Testis (tissue), 2 donors: ENCODE data around the gene PPIL6.

Experiments
- CTCF ChIP-seq, 3 experiments: fragments of 450-650 bp in 2 of 3; fragments of 200-600 bp in 1 of 3; sonication (generic) in 1 of 3; IDR thresholded peaks; one replicate each; pipeline ENCODE4 v1.5.1; 2016 to 2019; ENCODE audit warnings: antibody characterized with exemption in 3 of 3, mild to moderate bottlenecking in 2 of 3, moderate library complexity in 1 of 3
- POLR2A ChIP-seq: fragments of 450-650 bp; IDR thresholded peaks from one replicate; pipeline ENCODE4 v1.6.1; 2017; ENCODE audit warnings: antibody characterized with exemption, mild to moderate bottlenecking, moderate library complexity

- TF ChIP-seq CTCF (IDR thresholded peaks at IDR 0.05) = no peak
- no peak for TF ChIP-seq POLR2A
Measured at GRCh38 chr6:109466212-109466923, 25.9 kb upstream of the PPIL6 start.
